Erythroblast (primary cell): ENCODE data around the gene CASP10.

Experiments used
- GATA1 ChIP-seq: IDR thresholded peaks from 2 replicates; pipeline ENCODE4 v1.6.1; 2011; ENCODE audit warnings: low read depth, mild to moderate bottlenecking, control low read depth, low read length, moderate library complexity
- POLR2A ChIP-seq: IDR thresholded peaks from 2 replicates; pipeline ENCODE4 v1.6.1; 2011; ENCODE audit warnings: mild to moderate bottlenecking, low read length

DNA sequence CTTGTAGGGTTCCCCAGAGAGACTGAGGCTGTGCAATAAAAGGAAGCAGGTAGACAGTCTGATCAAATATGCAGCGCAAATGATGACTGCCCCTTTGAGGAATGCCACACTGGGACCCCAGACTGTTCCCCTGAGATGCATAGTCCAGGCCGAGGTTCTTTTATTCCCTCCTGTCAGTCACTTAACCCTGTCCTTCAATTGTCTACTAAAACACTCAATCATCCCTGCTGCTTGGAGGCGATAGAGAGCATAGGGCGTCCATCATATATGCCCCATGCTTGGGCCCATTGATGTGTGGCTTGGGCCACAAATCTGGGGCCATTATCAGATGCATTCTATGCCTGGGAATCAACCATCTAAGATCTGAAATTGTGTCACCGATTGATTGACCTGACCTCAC is 61.9 kb downstream of the CASP10 start:
- TF ChIP-seq POLR2A (no peak), GATA1 (no peak)
